Activated CD8-positive, alpha-beta T cell treated with anti-CD3 and anti-CD28 coated beads for 36 hours (primary cell): ENCODE data around the gene SIT1. TPM values are rescaled to one million over a fixed set of nuclear protein-coding genes. Genes with fewer than 3 reads are reported as not detected.
A peak's percentile ranks its signal among the peaks of the same experiment; 100 is the strongest.
"Not testable (repeated sequence)": the region's sequence is repeated elsewhere in the genome, so short reads cannot be mapped to it uniquely, and the experiment has no call there.

ENCODE experiments used
- ATAC-seq: fragments of 200-7000 bp; cut with Tn5 transposase; one replicate; pipeline ENCODE4 v1.10.0; 2021; ENCODE audit warnings: mild to moderate bottlenecking, moderate library complexity
- CTCF ChIA-PET: fragments of 350-600 bp; sonication (Branson Sonifier 250); formaldehyde crosslinking; loops from one replicate; lab custom pipeline; 2021; ENCODE audit warnings: antibody characterized with exemption; lab: Charles Lee
- POLR2A ChIA-PET: fragments of 350-600 bp; sonication (Branson Sonifier 250); formaldehyde crosslinking; loops from one replicate; lab custom pipeline; 2021; ENCODE audit warnings: antibody characterized with exemption; lab: Charles Lee
- DNase-seq: peaks from one replicate; pipeline ENCODE4 v3.0.0-alpha.2; 2020
- H3K27ac Mint-ChIP-seq: one replicate; pipeline ENCODE4 v1.8.0; 2021; ENCODE audit warnings: mild to moderate bottlenecking, mixed read lengths
- H3K27me3 Mint-ChIP-seq: one replicate; pipeline ENCODE4 v1.8.0; 2021; ENCODE audit warnings: mixed read lengths
- H3K36me3 Mint-ChIP-seq: one replicate; pipeline ENCODE4 v1.8.0; 2021; ENCODE audit warnings: low read depth, mixed read lengths
- H3K4me1 Mint-ChIP-seq: one replicate; pipeline ENCODE4 v1.8.0; 2021; ENCODE audit warnings: low read depth, mixed read lengths
- H3K4me3 Mint-ChIP-seq: one replicate; pipeline ENCODE4 v1.8.0; 2021; ENCODE audit warnings: mild to moderate bottlenecking, moderate library complexity, mixed read lengths
- H3K9me3 Mint-ChIP-seq: one replicate; pipeline ENCODE4 v1.8.0; 2021; ENCODE audit warnings: mixed read lengths
- intact Hi-C: fragments of 100-400 bp; cut with micrococcal nuclease; formaldehyde crosslinking; loops from one replicate; pipeline ENCODE4 v1.10.0; 2022
- total RNA-seq, 2 experiments: library from RNA; stranded (reverse); gene quantifications; one replicate each; pipeline ENCODE4 v1.2.3, GENCODE V29; 2021
- TF ChIP-seq, protein P1 (sequence below): fragments of 200-600 bp; IDR thresholded peaks from one replicate; pipeline ENCODE4 v1.8.0; 2022; ENCODE audit warnings: antibody characterized with exemption, mild to moderate bottlenecking

SIT1 gene
- total RNA-seq, 2 experiments from 2014 or later = 99.9 to 102 TPM

DNA sequence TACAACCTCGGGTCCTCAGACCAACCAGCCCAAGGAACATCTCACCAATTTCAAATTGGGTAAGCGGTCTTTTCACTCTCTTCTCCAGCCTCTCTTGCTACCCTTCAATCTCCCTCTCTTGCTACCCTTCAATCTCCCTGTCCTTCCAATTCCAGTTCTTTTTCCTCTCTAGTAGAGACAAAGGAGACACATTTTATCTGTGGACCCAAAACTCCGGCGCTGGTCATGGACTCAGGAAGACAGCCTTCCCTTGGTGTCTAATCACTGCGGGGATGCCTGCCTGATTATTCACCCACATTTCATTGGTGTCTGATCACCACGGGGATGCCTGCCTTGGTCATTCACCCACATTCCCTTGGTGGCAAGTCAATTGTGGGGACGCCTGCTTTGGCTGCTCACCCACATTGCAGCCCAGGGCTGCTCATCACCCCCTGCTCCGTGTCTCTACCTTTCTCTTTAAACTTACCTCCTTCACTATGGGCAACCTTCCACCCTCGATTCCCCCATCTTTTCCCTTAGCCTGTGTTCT, 13.2 kb downstream of the SIT1 start:
- DNase-seq, H3K4me3 Mint-ChIP-seq, H3K9me3 Mint-ChIP-seq, H3K27me3 Mint-ChIP-seq, intact Hi-C loops, ATAC-seq: not testable (repeated sequence)
- H3K36me3 Mint-ChIP-seq = peaks cover 22% of the 10 kb centered on the region
- H3K27ac Mint-ChIP-seq = peak overlapping the region; percentile 48
- H3K4me1 Mint-ChIP-seq = peaks cover 67% of the 10 kb centered on the region
- CTCF ChIA-PET = interaction anchor here (1.1 to 3.4 kb wide), 2 partner anchors 8 to 12 kb away, joined by 3 to 15 read pairs; no protein-coding TSS in a partner anchor
- POLR2A ChIA-PET = interaction anchor here (1.6 to 1.8 kb wide), 2 partner anchors 9 to 10 kb away, joined by 3 to 4 read pairs; no protein-coding TSS in a partner anchor

DNA sequence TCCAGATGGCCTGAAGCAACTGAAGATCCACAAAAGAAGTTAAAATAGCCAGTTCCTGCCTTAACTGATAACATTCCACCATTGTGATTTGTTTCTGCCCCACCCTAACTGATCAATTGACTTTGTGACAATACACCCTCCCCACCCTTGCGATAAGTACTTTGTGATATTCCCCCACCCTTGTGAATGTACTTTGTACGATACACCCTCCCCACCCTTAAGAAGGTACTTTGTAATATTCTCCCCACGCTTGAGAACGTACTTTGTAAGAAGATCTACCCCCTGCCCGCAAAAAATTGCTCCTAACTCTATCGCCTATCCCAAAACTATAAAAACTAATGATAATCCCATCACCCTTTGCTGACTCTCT, 13.9 kb downstream of the SIT1 start:
- H3K9me3 Mint-ChIP-seq, DNase-seq, H3K4me3 Mint-ChIP-seq, H3K27me3 Mint-ChIP-seq, intact Hi-C loops, ATAC-seq: not testable (repeated sequence)
- peak overlapping the region; percentile 80 for H3K27ac Mint-ChIP-seq
- H3K36me3 Mint-ChIP-seq = peaks cover 22% of the 10 kb centered on the region
- CTCF ChIA-PET = interaction anchor here (0.7 to 2.7 kb wide), 3 partner anchors 9 to 26 kb away, joined by 4 to 11 read pairs (median 10); no protein-coding TSS in a partner anchor
- POLR2A ChIA-PET = interaction anchor here (0.6 to 2.1 kb wide), 2 partner anchors 17 to 28 kb away, joined by 3 to 13 read pairs; no protein-coding TSS in a partner anchor
- H3K4me1 Mint-ChIP-seq = peaks cover 67% of the 10 kb centered on the region

DNA sequence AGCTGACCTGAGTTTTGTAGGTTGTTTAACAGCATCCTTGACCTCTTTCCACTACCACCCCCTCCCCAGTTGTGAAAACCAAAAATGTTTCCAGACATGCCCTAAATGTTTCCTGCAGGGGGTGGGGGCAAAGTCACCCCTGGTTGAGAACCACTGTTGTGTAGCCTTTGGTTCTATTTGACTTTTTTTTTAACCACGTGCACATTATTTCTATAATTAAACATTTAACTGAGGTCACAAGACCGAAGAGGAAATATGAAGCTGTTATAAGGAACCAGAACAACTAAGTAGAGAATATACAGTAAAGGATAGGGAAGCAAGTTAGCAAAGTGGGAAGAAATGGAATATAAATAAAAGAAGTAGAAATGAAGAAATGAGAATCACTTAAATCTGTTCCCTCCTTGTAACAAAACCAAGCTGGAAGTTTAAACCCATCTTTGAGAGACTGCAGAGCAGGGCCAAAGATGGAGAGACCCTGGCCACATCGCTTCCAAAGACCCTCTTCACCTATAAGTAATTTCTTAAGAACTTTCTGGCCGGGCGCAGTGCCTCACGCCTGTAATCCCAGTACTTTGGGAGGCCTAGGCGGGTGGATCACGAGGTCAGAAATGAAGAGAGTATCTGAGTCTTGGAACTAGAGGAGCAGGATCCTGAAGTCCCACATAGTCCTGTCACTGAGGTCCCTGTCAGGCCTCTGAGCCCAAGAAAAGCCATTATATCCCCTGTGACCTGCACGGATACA, 14.4 kb downstream of the SIT1 start:
- intact Hi-C loops = no loop called here
- peaks cover 63% of the 10 kb centered on the region for H3K4me1 Mint-ChIP-seq
- peak overlapping the region; percentile 80 for H3K27ac Mint-ChIP-seq
- DNase-seq = no peak
- ATAC-seq = no peak
- peaks cover 18% of the 10 kb centered on the region for H3K36me3 Mint-ChIP-seq
- ChIA-PET CTCF (interaction anchor here (0.7 to 2.7 kb wide), 5 partner anchors 10 to 25 kb away, joined by 3 to 11 read pairs (median 8); no protein-coding TSS in a partner anchor), POLR2A (interaction anchor here (0.6 to 2.1 kb wide), 3 partner anchors 12 to 28 kb away, joined by 3 to 13 read pairs (median 3); no protein-coding TSS in a partner anchor)
- H3K9me3 Mint-ChIP-seq = peaks cover 6% of the 10 kb centered on the region
- no peaks in the 10 kb centered on the region for H3K27me3 Mint-ChIP-seq
- TF ChIP-seq, protein P1, sequence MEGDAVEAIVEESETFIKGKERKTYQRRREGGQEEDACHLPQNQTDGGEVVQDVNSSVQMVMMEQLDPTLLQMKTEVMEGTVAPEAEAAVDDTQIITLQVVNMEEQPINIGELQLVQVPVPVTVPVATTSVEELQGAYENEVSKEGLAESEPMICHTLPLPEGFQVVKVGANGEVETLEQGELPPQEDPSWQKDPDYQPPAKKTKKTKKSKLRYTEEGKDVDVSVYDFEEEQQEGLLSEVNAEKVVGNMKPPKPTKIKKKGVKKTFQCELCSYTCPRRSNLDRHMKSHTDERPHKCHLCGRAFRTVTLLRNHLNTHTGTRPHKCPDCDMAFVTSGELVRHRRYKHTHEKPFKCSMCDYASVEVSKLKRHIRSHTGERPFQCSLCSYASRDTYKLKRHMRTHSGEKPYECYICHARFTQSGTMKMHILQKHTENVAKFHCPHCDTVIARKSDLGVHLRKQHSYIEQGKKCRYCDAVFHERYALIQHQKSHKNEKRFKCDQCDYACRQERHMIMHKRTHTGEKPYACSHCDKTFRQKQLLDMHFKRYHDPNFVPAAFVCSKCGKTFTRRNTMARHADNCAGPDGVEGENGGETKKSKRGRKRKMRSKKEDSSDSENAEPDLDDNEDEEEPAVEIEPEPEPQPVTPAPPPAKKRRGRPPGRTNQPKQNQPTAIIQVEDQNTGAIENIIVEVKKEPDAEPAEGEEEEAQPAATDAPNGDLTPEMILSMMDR = no peak
- H3K4me3 Mint-ChIP-seq = no peak overlapping the region

DNA sequence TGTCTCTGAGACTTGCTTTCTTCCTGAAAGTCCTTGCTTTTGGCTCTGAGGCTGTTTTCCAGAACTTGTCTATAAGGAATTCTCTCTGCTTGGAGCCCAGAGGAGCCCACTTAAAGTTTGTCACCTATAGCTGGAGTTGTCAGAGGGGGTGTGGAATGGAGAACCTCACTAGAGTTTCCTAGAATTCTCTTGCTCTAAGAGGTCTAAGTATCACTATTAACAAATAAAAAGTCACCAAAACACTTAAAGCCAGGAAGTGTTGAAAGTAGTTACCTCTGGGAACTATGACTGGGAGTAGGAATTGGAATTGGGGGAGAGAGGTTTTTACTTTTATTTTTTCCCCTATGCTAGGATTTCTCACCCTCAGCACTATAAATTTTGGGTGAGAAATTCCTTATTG, 15.0 kb downstream of the SIT1 start:
- no peak for ATAC-seq
- POLR2A ChIA-PET = interaction anchor here (1.2 to 2.1 kb wide), 2 partner anchors 12 to 16 kb away, joined by 3 to 13 read pairs; no protein-coding TSS in a partner anchor
- H3K27ac Mint-ChIP-seq = peak overlapping the region; percentile 80

DNA sequence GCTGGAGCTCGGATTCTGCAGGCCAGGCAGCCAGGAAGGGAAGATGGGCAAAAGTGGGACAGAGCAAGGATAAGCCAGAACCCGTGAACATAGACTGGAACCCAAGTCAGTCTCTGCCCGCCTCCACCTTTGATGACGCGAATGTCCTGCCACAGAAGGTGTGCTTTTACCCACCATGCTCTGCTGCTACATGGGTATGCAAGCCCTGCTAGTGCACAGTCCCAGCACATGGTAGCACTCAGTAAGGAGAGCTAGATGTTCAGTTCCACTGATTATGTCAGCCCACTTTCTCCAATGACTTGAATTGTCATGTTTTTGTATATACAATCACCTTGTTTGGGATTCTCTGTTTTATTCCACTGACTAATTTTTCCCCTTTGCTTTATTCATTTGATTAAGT, 21.1 kb downstream of the SIT1 start:
- CTCF ChIA-PET = interaction anchor here (1.4 to 4.6 kb wide), 11 partner anchors 10 to 67 kb away, joined by 3 to 25 read pairs (median 6); partner anchors contain the start of genes ARHGEF39, CCDC107 and RMRP
- no peaks in the 10 kb centered on the region for H3K9me3 Mint-ChIP-seq
- no peaks in the 10 kb centered on the region for H3K27me3 Mint-ChIP-seq
- peak; percentile 47 for ATAC-seq
- POLR2A ChIA-PET = interaction anchor here (0.6 to 3.0 kb wide), 3 partner anchors 10 to 18 kb away, joined by 3 to 8 read pairs (median 7); no protein-coding TSS in a partner anchor
- intact Hi-C loops = no loop called here
- no peak for DNase-seq
- TF ChIP-seq, protein P1 = no peak
- no peaks in the 10 kb centered on the region for H3K36me3 Mint-ChIP-seq
- no peak overlapping the region for H3K4me3 Mint-ChIP-seq
- H3K27ac Mint-ChIP-seq = no peak overlapping the region
- peaks cover 17% of the 10 kb centered on the region for H3K4me1 Mint-ChIP-seq

More for the DNA sequence above, 15.0 kb downstream of the SIT1 start:
- intact Hi-C loops = no loop called here
- H3K36me3 Mint-ChIP-seq = peaks cover 14% of the 10 kb centered on the region
- H3K27me3 Mint-ChIP-seq = no peaks in the 10 kb centered on the region
- CTCF ChIA-PET = interaction anchor here (1.0 to 2.7 kb wide), 5 partner anchors 12 to 25 kb away, joined by 3 to 11 read pairs (median 8); no protein-coding TSS in a partner anchor
- TF ChIP-seq, protein P1 = no peak
- peaks cover 57% of the 10 kb centered on the region for H3K4me1 Mint-ChIP-seq
- H3K4me3 Mint-ChIP-seq = no peak overlapping the region
- DNase-seq = no peak
- H3K9me3 Mint-ChIP-seq = peaks cover 6% of the 10 kb centered on the region
